MM.1S (cell line): ENCODE measurements around the gene TEX14.

Experiments
- CTCF ChIP-seq: fragments of 300-600 bp; sonication (generic); IDR thresholded peaks from 2 replicates; pipeline ENCODE4 v1.5.1; 2016; ENCODE audit warnings: antibody characterized with exemption, low read length, mixed read lengths
- EZH2 ChIP-seq: fragments of 300-600 bp; sonication (generic); optimal IDR thresholded peaks from 2 replicates; pipeline ENCODE3; 2017; ENCODE audit warnings: low read depth, mild to moderate bottlenecking, antibody characterized with exemption, low read length, mixed read lengths

- TF ChIP-seq CTCF (no peak), EZH2 (no peak)
Measured at GRCh38 chr17:58722274-58722673, 30.4 kb upstream of the TEX14 start.
